ENCODE results near the gene MIB1. TPM values are rescaled to one million over a fixed set of nuclear protein-coding genes. Genes with fewer than 3 reads are reported as not detected.

Gene MIB1
- total RNA-seq, 1 donor from 2014 or later, result 31.3 TPM

GRCh38 chr18:21864386-21864785 is 123.8 kb downstream of the MIB1 start:
- peaks cover 52% of the 10 kb centered on the region for H3K36me3 ChIP-seq
- no peak for TF ChIP-seq CTCF (IDR thresholded peaks at IDR 0.05)
- H3K27ac ChIP-seq, result no peak overlapping the region
- DNase-seq, result no peak
- H3K4me3 ChIP-seq, result no peak overlapping the region
- ATAC-seq, result no peak
- no peaks in the 10 kb centered on the region for H3K4me1 ChIP-seq
- no peaks in the 10 kb centered on the region for H3K9me3 ChIP-seq
- intact Hi-C loops (cut with DNase I), result no loop called here
- H3K27me3 ChIP-seq, result no peaks in the 10 kb centered on the region

- Histone ChIP-seq H3K4me3 (no peak overlapping the region), H3K36me3 (peaks cover 48% of the 10 kb centered on the region), H3K27me3 (no peaks in the 10 kb centered on the region), H3K27ac (no peak overlapping the region), H3K9me3 (no peaks in the 10 kb centered on the region), H3K4me1 (no peaks in the 10 kb centered on the region)
- DNase-seq (no peak), ATAC-seq (no peak)
- intact Hi-C loops (cut with DNase I), result no loop called here
- TF ChIP-seq CTCF (IDR thresholded peaks at IDR 0.05), result no peak
These were observed 124.5 kb downstream of the MIB1 start for GRCh38 chr18:21865043-21865442.

GRCh38 chr18:21868770-21869169 is 128.2 kb downstream of the MIB1 start:
- H3K36me3 ChIP-seq, result peaks cover 28% of the 10 kb centered on the region
- no peaks in the 10 kb centered on the region for H3K27me3 ChIP-seq
- H3K27ac ChIP-seq, result no peak overlapping the region
- no peak overlapping the region for H3K4me3 ChIP-seq
- no peaks in the 10 kb centered on the region for H3K4me1 ChIP-seq
- no peak for DNase-seq
- ATAC-seq, result no peak
- intact Hi-C loops (cut with DNase I), result no loop called here
- TF ChIP-seq CTCF (IDR thresholded peaks at IDR 0.05), result no peak
- no peaks in the 10 kb centered on the region for H3K9me3 ChIP-seq

- Histone ChIP-seq H3K4me1 (no peaks in the 10 kb centered on the region), H3K27ac (no peak overlapping the region), H3K27me3 (no peaks in the 10 kb centered on the region), H3K9me3 (no peaks in the 10 kb centered on the region), H3K36me3 (no peaks in the 10 kb centered on the region), H3K4me3 (no peak overlapping the region)
- intact Hi-C loops (cut with DNase I), result no loop called here
- no peak for DNase-seq
- TF ChIP-seq CTCF (IDR thresholded peaks at IDR 0.05), result no peak
- ATAC-seq, result no peak
These were observed 149.0 kb downstream of the MIB1 start for GRCh38 chr18:21889570-21889969.

- ATAC-seq (peak; percentile 66), DNase-seq (no peak)
These were observed 154.2 kb downstream of the MIB1 start for GRCh38 chr18:21894619-21895367.

More at GRCh38 chr18:21894619-21895367, 154.2 kb downstream of the MIB1 start:
- Histone ChIP-seq H3K27me3 (no peaks in the 10 kb centered on the region), H3K36me3 (no peaks in the 10 kb centered on the region), H3K27ac (no peak overlapping the region), H3K9me3 (no peaks in the 10 kb centered on the region), H3K4me1 (no peaks in the 10 kb centered on the region), H3K4me3 (no peak overlapping the region)
- no peak for TF ChIP-seq CTCF (IDR thresholded peaks at IDR 0.05)
- intact Hi-C loops (cut with DNase I), result no loop called here

Data from upper lobe of right lung (tissue), 1 donor.